Measurements from ENCODE around the gene EFNA1. TPM values are rescaled to one million over a fixed set of nuclear protein-coding genes. Genes with fewer than 3 reads are reported as not detected.

The EFNA1 gene
- total RNA-seq, 4 donors from 2014 or later: 88.9 to 198 (median 120) TPM

DNA sequence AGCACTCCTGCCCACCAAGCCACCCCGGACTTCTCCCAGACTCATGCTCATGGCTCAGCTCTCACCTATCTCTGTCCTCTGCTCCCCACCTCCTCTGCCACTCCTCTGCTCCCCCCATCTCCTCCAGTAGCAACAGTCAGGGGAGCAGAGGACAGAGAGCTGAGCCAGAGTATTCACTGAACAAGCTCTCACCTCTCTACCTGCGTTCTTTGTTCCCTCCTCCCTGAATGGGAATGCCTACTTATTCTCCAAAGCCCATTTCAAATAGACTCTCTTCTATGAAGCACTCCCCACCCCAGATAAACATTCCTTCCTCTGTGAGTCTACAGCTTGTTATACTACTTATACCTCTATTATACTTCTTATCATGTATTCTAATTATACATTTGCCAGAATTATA is 6.4 kb upstream of the EFNA1 start:
- no peak overlapping the region for H3K27ac ChIP-seq
- 87% methylated on average over 2 of the region's 2 CpGs for WGBS

DNA sequence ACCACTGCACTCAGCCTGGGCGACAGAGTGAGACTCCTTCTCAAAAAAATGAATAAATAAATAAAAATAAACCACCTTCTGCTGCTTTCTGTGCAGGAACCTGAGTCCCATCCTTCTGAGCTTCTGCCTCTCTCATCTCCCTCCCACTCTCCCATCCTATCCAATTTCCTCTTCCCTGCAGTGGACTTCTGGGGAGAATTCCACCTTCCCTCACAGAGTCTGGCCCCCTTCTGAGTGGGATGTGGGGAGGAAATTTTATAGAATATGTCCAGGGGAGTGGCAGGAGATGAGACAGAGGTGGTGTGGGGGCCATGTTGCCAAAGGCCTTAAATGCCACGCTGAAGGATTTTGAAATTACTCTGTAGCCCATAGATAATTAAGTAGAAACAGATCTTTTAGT is 5.4 kb upstream of the EFNA1 start:
- no peaks in the 10 kb centered on the region for H3K36me3 ChIP-seq
- no peak for TF ChIP-seq CTCF (IDR thresholded peaks at IDR 0.05)
- TF ChIP-seq POLR2AphosphoS5 (IDR thresholded peaks at IDR 0.05): no peak
- TF ChIP-seq EP300 (IDR thresholded peaks at IDR 0.05): no peak
- no peak for TF ChIP-seq POLR2A (IDR thresholded peaks at IDR 0.05)
- no peak overlapping the region for H3K4me3 ChIP-seq
- no peak for DNase-seq (ENCODE audit: low spot score in 2 of 2)
- H3K27me3 ChIP-seq: no peaks in the 10 kb centered on the region
- H3K9me3 ChIP-seq: no peaks in the 10 kb centered on the region
- H3K27ac ChIP-seq: no peak overlapping the region
- WGBS: 86% methylated on average over 2 of the region's 2 CpGs
- H3K4me1 ChIP-seq: peaks cover 32% of the 10 kb centered on the region

More for the DNA sequence above, 6.4 kb upstream of the EFNA1 start:
- Histone ChIP-seq H3K36me3 (no peaks in the 10 kb centered on the region), H3K4me3 (no peak overlapping the region), H3K9me3 (no peaks in the 10 kb centered on the region), H3K27me3 (no peaks in the 10 kb centered on the region), H3K4me1 (peaks cover 22% of the 10 kb centered on the region)
- DNase-seq (ENCODE audit: low spot score in 2 of 2): no peak
- TF ChIP-seq POLR2A (IDR thresholded peaks at IDR 0.05): no peak
- no peak for TF ChIP-seq EP300 (IDR thresholded peaks at IDR 0.05)
- no peak for TF ChIP-seq POLR2AphosphoS5 (IDR thresholded peaks at IDR 0.05)
- no peak for TF ChIP-seq CTCF (IDR thresholded peaks at IDR 0.05)

DNA sequence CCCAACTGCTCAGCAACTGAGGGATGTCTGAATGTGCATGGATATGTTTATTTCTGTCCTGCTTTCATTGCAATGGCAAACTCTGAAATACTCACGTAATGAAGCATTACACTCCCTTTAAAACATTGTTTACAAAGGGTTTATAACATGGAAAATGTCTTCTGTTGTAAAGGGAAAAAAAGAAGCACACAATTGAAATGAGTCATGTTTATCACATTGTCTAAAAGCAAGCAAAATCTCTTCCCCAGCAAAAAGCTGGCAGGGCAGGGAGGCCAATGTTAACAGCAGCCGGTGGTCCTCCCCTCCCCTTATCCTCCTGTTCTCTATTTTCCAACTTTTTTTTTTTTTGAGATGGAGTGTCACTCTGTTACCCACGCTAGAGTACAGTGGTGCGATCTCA is 3.9 kb upstream of the EFNA1 start:
- Histone ChIP-seq H3K36me3 (no peaks in the 10 kb centered on the region), H3K4me1 (peaks cover 47% of the 10 kb centered on the region), H3K27ac (no peak overlapping the region), H3K9me3 (no peaks in the 10 kb centered on the region), H3K4me3 (no peak overlapping the region), H3K27me3 (no peaks in the 10 kb centered on the region)
- TF ChIP-seq CTCF (IDR thresholded peaks at IDR 0.05) (no peak), EP300 (IDR thresholded peaks at IDR 0.05) (no peak), POLR2A (IDR thresholded peaks at IDR 0.05) (no peak), POLR2AphosphoS5 (IDR thresholded peaks at IDR 0.05) (no peak)
- no peak for DNase-seq (ENCODE audit: low spot score in 2 of 2)
- 81% methylated on average over 4 of the region's 4 CpGs for WGBS

DNA sequence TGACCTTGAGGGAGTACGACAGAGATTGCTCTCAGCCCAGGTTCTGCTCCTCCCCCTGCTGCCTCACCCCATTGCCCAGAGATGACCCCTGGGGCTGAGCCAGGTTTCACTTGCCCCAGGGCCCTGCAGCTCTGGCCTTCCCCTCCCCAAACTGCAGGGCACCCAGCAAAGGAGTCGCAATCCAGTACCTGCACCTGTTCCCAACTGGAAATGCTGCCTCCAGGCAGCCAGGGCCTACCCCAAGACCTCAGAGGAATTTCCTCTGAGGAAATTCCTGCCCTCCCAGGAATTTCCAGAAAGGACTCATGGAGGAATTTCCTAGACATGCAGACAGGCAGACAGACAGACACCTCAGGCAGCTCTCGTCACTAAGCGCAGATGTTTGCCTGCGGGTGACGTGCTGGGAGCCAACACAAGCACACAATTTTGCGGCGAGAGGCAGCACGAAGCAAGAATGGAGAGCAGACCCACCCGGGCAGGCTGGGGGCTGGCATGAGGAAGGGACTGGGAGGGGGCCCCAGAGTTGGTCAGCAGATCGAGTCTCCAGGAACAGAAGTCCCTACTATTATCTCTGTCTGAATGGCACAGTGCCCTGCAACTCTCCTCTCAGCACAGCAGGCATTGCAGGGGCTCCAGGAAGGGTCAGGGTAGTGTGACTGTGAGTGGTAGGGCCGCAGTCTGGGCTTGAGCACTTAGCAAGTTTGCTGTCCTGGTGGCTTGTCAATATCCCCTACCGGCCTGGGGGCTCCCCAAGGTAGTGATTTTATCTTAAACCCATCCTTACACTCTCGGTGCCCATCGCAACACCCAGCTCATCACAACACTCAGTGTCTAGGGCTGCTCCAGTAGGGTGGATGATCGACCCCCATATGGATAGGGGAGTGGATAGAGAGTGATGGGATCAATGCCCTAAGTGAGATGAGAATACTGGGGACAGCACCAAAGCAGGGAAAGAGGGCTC is 2.9 kb upstream of the EFNA1 start:
- WGBS: 61% methylated on average over 8 of the region's 16 CpGs
- Histone ChIP-seq H3K4me3 (no peak overlapping the region), H3K4me1 (peaks cover 54% of the 10 kb centered on the region), H3K9me3 (no peaks in the 10 kb centered on the region), H3K36me3 (no peaks in the 10 kb centered on the region), H3K27me3 (no peaks in the 10 kb centered on the region), H3K27ac (peak overlapping the region; percentile 100)
- no peak for DNase-seq (ENCODE audit: low spot score in 2 of 2)
- TF ChIP-seq POLR2AphosphoS5 (IDR thresholded peaks at IDR 0.05) (no peak), EP300 (IDR thresholded peaks at IDR 0.05) (no peak), CTCF (IDR thresholded peaks at IDR 0.05) (no peak), POLR2A (IDR thresholded peaks at IDR 0.05) (no peak)

GRCh38 chr1:155125511-155125945 is 2.1 kb upstream of the EFNA1 start:
- Histone ChIP-seq H3K4me1 (peaks cover 62% of the 10 kb centered on the region), H3K27ac (peak overlapping the region; percentile 100), H3K4me3 (peak overlapping the region; percentile 83), H3K36me3 (no peaks in the 10 kb centered on the region), H3K9me3 (no peaks in the 10 kb centered on the region), H3K27me3 (no peaks in the 10 kb centered on the region)
- no peak for TF ChIP-seq CTCF (IDR thresholded peaks at IDR 0.05)
- TF ChIP-seq EP300 (IDR thresholded peaks at IDR 0.05): no peak
- TF ChIP-seq POLR2A (IDR thresholded peaks at IDR 0.05): no peak
- no peak for TF ChIP-seq POLR2AphosphoS5 (IDR thresholded peaks at IDR 0.05)
- no peak for DNase-seq (ENCODE audit: low spot score in 2 of 2)
- 23% methylated on average over 3 of the region's 11 CpGs for WGBS
